HCT116 (cell line): ENCODE data around the gene DCTN3. TPM values are rescaled to one million over a fixed set of nuclear protein-coding genes. Genes with fewer than 3 reads are reported as not detected.

Source experiments
- ATAC-seq: fragments of 200-7000 bp; cut with Tn5 transposase; 2 replicates; pipeline ENCODE4 v1.9.1; 2020; ENCODE audit warnings: mild to moderate bottlenecking, moderate library complexity
- BruUV-seq: library from RNA; stranded (reverse); fragments of 400-500 nt; replicated peaks from 2 replicates; lab custom pipeline; 2021; lab: Mats Ljungman, UMichigan
- CTCF ChIA-PET: fragments of 300-600 bp; sonication (Branson Sonifier 250); formaldehyde crosslinking; loops from one replicate; lab custom pipeline; 2021; ENCODE audit warnings: antibody characterized with exemption; lab: Charles Lee
- POLR2A ChIA-PET: fragments of 300-600, 350-600 bp; sonication (Branson Sonifier 250); formaldehyde crosslinking; loops from one replicate; lab custom pipeline; 2021; ENCODE audit warnings: antibody characterized with exemption; lab: Charles Lee
- RAD21 ChIA-PET, 2 experiments: fragments of 300-600 bp; sonication (Branson Sonifier 250); formaldehyde crosslinking; loops; one replicate each; lab custom pipeline; 2023; ENCODE audit warnings: low total read pairs in 2 of 2; ENCODE audit not compliant: uncharacterized antibody in 2 of 2, unreplicated experiment in 2 of 2, low non-redundant PET in 1 of 2; lab: Charles Lee
- DNase-seq: peaks from one replicate; pipeline ENCODE4 v3.0.0-alpha.2; 2010; ENCODE audit warnings: low read depth, low spot score
- H2AFZ ChIP-seq: fragments of 200-600 bp; shearing (Covaris generic), sonication (generic); 2 replicates; pipeline ENCODE4 v1.6.1; 2017; ENCODE audit warnings: low read depth, mixed run types, mixed read lengths, antibody characterized with exemption, low read length; ENCODE audit not compliant: poor library complexity, severe bottlenecking
- H3K27ac ChIP-seq: 2 replicates; pipeline ENCODE4 v1.5.1; 2012; ENCODE audit warnings: low read depth, low read length
- H3K27me3 ChIP-seq: fragments of 200-600 bp; sonication (generic); 2 replicates; pipeline ENCODE4 v1.6.1; 2016; ENCODE audit warnings: mixed run types, low read length, mixed read lengths; ENCODE audit not compliant: insufficient read depth
- H3K36me3 ChIP-seq, 2 experiments: fragments of 200-500 bp in 1 of 2; fragments of 200-600 bp in 1 of 2; sonication (Bioruptor generic) in 1 of 2; sonication (generic) in 1 of 2; 2 replicates each; pipeline versions ENCODE4 v1.5.1 to v1.6.1; 2014 to 2016; ENCODE audit warnings: low read length in 2 of 2, inconsistent platforms in 1 of 2, mixed read lengths in 1 of 2, mixed run types in 1 of 2; ENCODE audit not compliant: insufficient read depth in 2 of 2, control insufficient read depth in 1 of 2
- H3K4me1 ChIP-seq, 2 experiments: fragments of 200-600 bp in 1 of 2; sonication (generic) in 1 of 2; 2 replicates each; pipeline versions ENCODE4 v1.5.1 to v1.6.1; 2012 to 2017; ENCODE audit warnings: low read length in 2 of 2, inconsistent platforms in 1 of 2, mild to moderate bottlenecking in 1 of 2, mixed read lengths in 1 of 2, mixed run types in 1 of 2, moderate library complexity in 1 of 2; ENCODE audit not compliant: insufficient read depth in 2 of 2, control insufficient read depth in 1 of 2
- H3K4me2 ChIP-seq: fragments of 200-600 bp; sonication (generic); 2 replicates; pipeline ENCODE4 v1.6.1; 2017; ENCODE audit warnings: mixed run types, low read length, mixed read lengths
- H3K4me3 ChIP-seq, 2 experiments: fragments of 200-600 bp in 1 of 2; sonication (generic) in 1 of 2; replicated peaks in 1 of 2; 2 replicates each; pipeline ENCODE4 v1.5.1; 2011 to 2016; ENCODE audit warnings: low read length in 2 of 2, control low read depth in 1 of 2, low read depth in 1 of 2, mild to moderate bottlenecking in 1 of 2, mixed read lengths in 1 of 2, mixed run types in 1 of 2
- H3K79me2 ChIP-seq: fragments of 200-600 bp; sonication (generic); 2 replicates; pipeline ENCODE4 v1.6.1; 2017; ENCODE audit warnings: mild to moderate bottlenecking, mixed run types, low read length, moderate library complexity, mixed read lengths; ENCODE audit not compliant: insufficient read depth
- H3K9ac ChIP-seq: fragments of 200-600 bp; sonication (generic); 2 replicates; pipeline ENCODE4 v1.6.1; 2016; ENCODE audit warnings: low read length, mixed read lengths
- H3K9me2 ChIP-seq: fragments of 200-600 bp; sonication (generic), shearing (Covaris generic); 2 replicates; pipeline ENCODE4 v1.6.1; 2017; ENCODE audit warnings: mixed run types, mild to moderate bottlenecking, moderate library complexity; ENCODE audit not compliant: insufficient read depth
- H3K9me3 ChIP-seq, 2 experiments: fragments of 200-500 bp in 1 of 2; fragments of 200-600 bp in 1 of 2; sonication (Bioruptor generic) in 1 of 2; sonication (generic) in 1 of 2; 2 replicates each; pipeline ENCODE4 v1.6.1; 2014 to 2017; ENCODE audit warnings: low read length in 2 of 2, mixed read lengths in 2 of 2, inconsistent platforms in 1 of 2, low read depth in 1 of 2, mild to moderate bottlenecking in 1 of 2, mixed run types in 1 of 2, moderate library complexity in 1 of 2; ENCODE audit not compliant: control insufficient read depth in 1 of 2, insufficient read depth in 1 of 2
- H4K20me1 ChIP-seq: fragments of 200-600 bp; sonication (generic), shearing (Covaris generic); 2 replicates; pipeline ENCODE4 v1.6.1; 2017; ENCODE audit warnings: mixed run types, mild to moderate bottlenecking, moderate library complexity; ENCODE audit not compliant: insufficient read depth
- CEBPB ChIP-seq: IDR thresholded peaks from 2 replicates; pipeline ENCODE4 v1.6.1; 2012; ENCODE audit warnings: low read depth
- CTCF ChIP-seq, 3 experiments: fragments of 200-600 bp in 1 of 3; sonication (generic) in 1 of 3; IDR thresholded peaks in 2 of 3; conservative IDR thresholded peaks in 1 of 3; 2 replicates each; pipeline ENCODE4 v1.5.1; 2012 to 2017; ENCODE audit warnings: low read depth in 2 of 3, low read length in 2 of 3, antibody characterized with exemption in 1 of 3, borderline replicate concordance in 1 of 3, control low read depth in 1 of 3, mild to moderate bottlenecking in 1 of 3, mixed read lengths in 1 of 3, mixed run types in 1 of 3, moderate library complexity in 1 of 3; ENCODE audit not compliant: insufficient read depth in 1 of 3
- EGR1 ChIP-seq: IDR thresholded peaks from 2 replicates; pipeline ENCODE4 v1.6.1; 2012; ENCODE audit warnings: low read depth
- JUND ChIP-seq: IDR thresholded peaks from 2 replicates; pipeline ENCODE4 v1.6.1; 2012
- MAX ChIP-seq: IDR thresholded peaks from 2 replicates; pipeline ENCODE4 v1.6.1; 2012
- RAD21 ChIP-seq: IDR thresholded peaks from 2 replicates; pipeline ENCODE4 v1.6.1; 2012; ENCODE audit warnings: low read depth, mild to moderate bottlenecking
- SIN3A ChIP-seq: IDR thresholded peaks from 2 replicates; pipeline ENCODE4 v1.6.1; 2012; ENCODE audit warnings: low read depth
- SRF ChIP-seq: IDR thresholded peaks from 2 replicates; pipeline ENCODE4 v1.6.1; 2012; ENCODE audit warnings: low read depth
- TCF7L2 ChIP-seq: IDR thresholded peaks from 2 replicates; pipeline ENCODE4 v1.7.0; 2011; ENCODE audit warnings: borderline replicate concordance, inconsistent platforms; ENCODE audit not compliant: insufficient read depth, insufficient read length; ENCODE audit errors: extremely low read depth
- ZNF274 ChIP-seq: fragments of 200-500 bp; sonication (Bioruptor generic); IDR thresholded peaks from 2 replicates; pipeline ENCODE4 v1.6.1; 2014; ENCODE audit warnings: mild to moderate bottlenecking, low read depth, low read length, inconsistent platforms
- intact Hi-C: fragments of 100-400 bp; cut with micrococcal nuclease; formaldehyde crosslinking; loops from 2 replicates; pipeline ENCODE4 v1.10.0; 2022
- total RNA-seq: library from RNA; stranded (reverse); gene quantifications from one replicate; pipeline ENCODE4 v1.2.1, GENCODE V29; 2021; ENCODE audit not compliant: unreplicated experiment
- TF ChIP-seq, protein P1 (sequence below): IDR thresholded peaks from 2 replicates; pipeline ENCODE4 v1.6.1; 2012
- TF ChIP-seq, protein P2 (sequence below): IDR thresholded peaks from 2 replicates; pipeline ENCODE4 v1.6.1; 2011; ENCODE audit warnings: mild to moderate bottlenecking, low read length, moderate library complexity; ENCODE audit not compliant: insufficient replicate concordance; ENCODE audit errors: extremely low read depth

The DCTN3 gene
- total RNA-seq, 1 experiment from 2014 or later = 64.0 TPM

DNA sequence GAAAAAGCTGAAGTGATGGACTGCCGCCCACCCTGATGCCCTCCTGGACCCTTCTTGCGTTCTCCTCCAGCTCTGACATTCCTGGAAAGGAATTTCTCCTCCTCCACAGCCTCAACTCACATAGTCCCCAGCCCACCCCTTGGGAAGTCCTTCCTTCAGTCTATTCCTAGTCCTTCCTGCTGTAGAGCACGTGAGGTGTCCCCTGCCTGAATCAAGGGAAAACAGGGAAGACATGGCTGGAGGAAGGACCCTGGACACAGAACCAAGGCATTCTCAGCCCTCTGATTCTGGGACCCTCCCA is 4.8 kb upstream of the DCTN3 start:
- CTCF ChIA-PET = no interaction called here
- intact Hi-C loops = no loop called here
- TF ChIP-seq RAD21 (no peak), ZNF274 (no peak), MAX (no peak), TCF7L2 (no peak), SRF (no peak), CEBPB (no peak), EGR1 (no peak), JUND (no peak), SIN3A (no peak), CTCF (IDR thresholded peaks at IDR 0.05 in 2 of 3, conservative IDR thresholded peaks at IDR 0.05 in 1 of 3; ENCODE audit: borderline replicate concordance in 1 of 3, insufficient read depth in 1 of 3, low read depth in 2 of 3, low read length in 2 of 3) (no peak)
- TF ChIP-seq, protein P1, sequence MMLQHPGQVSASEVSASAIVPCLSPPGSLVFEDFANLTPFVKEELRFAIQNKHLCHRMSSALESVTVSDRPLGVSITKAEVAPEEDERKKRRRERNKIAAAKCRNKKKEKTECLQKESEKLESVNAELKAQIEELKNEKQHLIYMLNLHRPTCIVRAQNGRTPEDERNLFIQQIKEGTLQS = no peak
- TF ChIP-seq, protein P2, sequence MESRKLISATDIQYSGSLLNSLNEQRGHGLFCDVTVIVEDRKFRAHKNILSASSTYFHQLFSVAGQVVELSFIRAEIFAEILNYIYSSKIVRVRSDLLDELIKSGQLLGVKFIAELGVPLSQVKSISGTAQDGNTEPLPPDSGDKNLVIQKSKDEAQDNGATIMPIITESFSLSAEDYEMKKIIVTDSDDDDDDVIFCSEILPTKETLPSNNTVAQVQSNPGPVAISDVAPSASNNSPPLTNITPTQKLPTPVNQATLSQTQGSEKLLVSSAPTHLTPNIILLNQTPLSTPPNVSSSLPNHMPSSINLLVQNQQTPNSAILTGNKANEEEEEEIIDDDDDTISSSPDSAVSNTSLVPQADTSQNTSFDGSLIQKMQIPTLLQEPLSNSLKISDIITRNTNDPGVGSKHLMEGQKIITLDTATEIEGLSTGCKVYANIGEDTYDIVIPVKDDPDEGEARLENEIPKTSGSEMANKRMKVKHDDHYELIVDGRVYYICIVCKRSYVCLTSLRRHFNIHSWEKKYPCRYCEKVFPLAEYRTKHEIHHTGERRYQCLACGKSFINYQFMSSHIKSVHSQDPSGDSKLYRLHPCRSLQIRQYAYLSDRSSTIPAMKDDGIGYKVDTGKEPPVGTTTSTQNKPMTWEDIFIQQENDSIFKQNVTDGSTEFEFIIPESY = no peak
- no peak overlapping the region for H3K4me3 ChIP-seq
- no peaks in the 10 kb centered on the region for H3K79me2 ChIP-seq
- H3K27ac ChIP-seq = no peak overlapping the region
- POLR2A ChIA-PET = no interaction called here
- ATAC-seq = no peak
- H3K27me3 ChIP-seq = peaks cover 8% of the 10 kb centered on the region; the same call in 1 of the 2 replicates
- DNase-seq = no peak
- H2AFZ ChIP-seq = no peak overlapping the region
- H4K20me1 ChIP-seq = no peaks in the 10 kb centered on the region
- no peaks in the 10 kb centered on the region for H3K36me3 ChIP-seq
- no peak overlapping the region for H3K4me2 ChIP-seq
- peaks cover 6 to 18% of the 10 kb centered on the region in 2 experiments; a peak in 3 of 4 replicates for H3K4me1 ChIP-seq
- H3K9me2 ChIP-seq = no peaks in the 10 kb centered on the region
- BruUV-seq = no TSS peak
- RAD21 ChIA-PET = no interaction called here
- no peaks in the 10 kb centered on the region for H3K9me3 ChIP-seq
- no peak overlapping the region for H3K9ac ChIP-seq
